CD4-positive, alpha-beta T cell treated with Interleukin-15 for 4 hours (primary cell): ENCODE results near the gene CDCA4.
"Not testable (repeated sequence)": the region's sequence is repeated elsewhere in the genome, so short reads cannot be mapped to it uniquely, and the experiment has no call there.

Source experiments
- DNase-seq: peaks from one replicate; pipeline ENCODE4 v3.0.0-alpha.2; 2020; ENCODE audit warnings: low spot score

CDCA4 gene

GRCh38 chr14:105033412-105033900 lies 12.6 kb upstream of the CDCA4 start:
- DNase-seq, result peak; percentile 30

- DNase-seq, result not testable (repeated sequence)
These were observed 11.6 kb upstream of the CDCA4 start for GRCh38 chr14:105032451-105032901.

GRCh38 chr14:105030836-105031396 lies 10.0 kb upstream of the CDCA4 start:
- DNase-seq, result no peak

GRCh38 chr14:105030194-105030593 lies 9.3 kb upstream of the CDCA4 start:
- no peak for DNase-seq

GRCh38 chr14:105029402-105029801 lies 8.5 kb upstream of the CDCA4 start:
- DNase-seq, result no peak

- DNase-seq, result no peak
These were observed 7.5 kb upstream of the CDCA4 start for GRCh38 chr14:105028251-105028927.

GRCh38 chr14:105027718-105028117 lies 6.8 kb upstream of the CDCA4 start:
- not testable (repeated sequence) for DNase-seq

- no peak for DNase-seq
These were observed 6.1 kb upstream of the CDCA4 start for GRCh38 chr14:105026802-105027563.

- peak; percentile 51 for DNase-seq
These were observed 5.3 kb upstream of the CDCA4 start for GRCh38 chr14:105026033-105026785.

- no peak for DNase-seq
These were observed 4.5 kb upstream of the CDCA4 start for GRCh38 chr14:105025429-105025828.

GRCh38 chr14:105023791-105024480 lies 3.1 kb upstream of the CDCA4 start:
- DNase-seq, result no peak

- no peak for DNase-seq
These were observed 2.3 kb upstream of the CDCA4 start for GRCh38 chr14:105023144-105023543.

- no peak for DNase-seq
These were observed 1.4 kb upstream of the CDCA4 start for GRCh38 chr14:105022276-105022670.

GRCh38 chr14:105021656-105022275 lies 883 bp upstream of the CDCA4 start:
- peak; percentile 19 for DNase-seq

GRCh38 chr14:105019861-105020814 lies 745 bp downstream of the CDCA4 start:
- peak; percentile 55 for DNase-seq

GRCh38 chr14:105018414-105018813 lies 2.5 kb downstream of the CDCA4 start:
- no peak for DNase-seq

- no peak for DNase-seq
These were observed 5.0 kb downstream of the CDCA4 start for GRCh38 chr14:105015905-105016304.

GRCh38 chr14:105015242-105015641 lies 5.6 kb downstream of the CDCA4 start:
- peak; percentile 20 for DNase-seq

GRCh38 chr14:105014631-105015030 lies 6.3 kb downstream of the CDCA4 start:
- DNase-seq, result no peak

- DNase-seq, result no peak
These were observed 6.9 kb downstream of the CDCA4 start for GRCh38 chr14:105014032-105014431.
